IMR-90 (cell line): ENCODE results near the gene CCDC33. TPM values are rescaled to one million over a fixed set of nuclear protein-coding genes. Genes with fewer than 3 reads are reported as not detected.

Source experiments
- ATAC-seq: fragments of 200-7000 bp; cut with Tn5 transposase; 2 replicates; pipeline ENCODE4 v1.9.1; 2020; ENCODE audit warnings: low read depth, mild to moderate bottlenecking, moderate library complexity
- BruUV-seq: library from RNA; stranded (reverse); fragments of 400-500 nt; replicated peaks from 2 replicates; lab custom pipeline; 2021; lab: Mats Ljungman, UMichigan
- CTCF ChIA-PET: fragments of 300-600 bp; formaldehyde crosslinking; extraction: SDS; loops from one replicate; lab custom pipeline; 2021; ENCODE audit warnings: antibody characterized with exemption; lab: Yijun Ruan, JAX
- POLR2A ChIA-PET: fragments of 300-600 bp; sonication (Branson Sonifier 250); formaldehyde crosslinking; loops from one replicate; lab custom pipeline; 2022; ENCODE audit warnings: antibody characterized with exemption; ENCODE audit not compliant: unreplicated experiment; lab: Charles Lee
- DNase-seq: peaks from one replicate; pipeline ENCODE4 v3.0.0; 2013
- H2AFZ ChIP-seq: replicated peaks from 2 replicates; pipeline ENCODE3; 2013; ENCODE audit warnings: low read length, mild to moderate bottlenecking; ENCODE audit not compliant: poor library complexity
- H2AK5ac ChIP-seq: 2 replicates; pipeline ENCODE4 v1.6.1; 2013; ENCODE audit warnings: low read depth, low read length, inconsistent platforms
- H2AK9ac ChIP-seq: replicated peaks from 2 replicates; pipeline ENCODE3; 2013; ENCODE audit warnings: mild to moderate bottlenecking, low read depth, low read length, moderate library complexity; ENCODE audit not compliant: poor library complexity
- H2BK120ac ChIP-seq: 2 replicates; pipeline ENCODE4 v1.6.1; 2013; ENCODE audit warnings: low read depth, low read length, inconsistent platforms
- H2BK15ac ChIP-seq: 3 replicates; pipeline ENCODE4 v1.6.1; 2013; ENCODE audit warnings: low read depth, low read length, inconsistent platforms
- H2BK20ac ChIP-seq: 2 replicates; pipeline ENCODE4 v1.6.1; 2013; ENCODE audit warnings: low read depth, mild to moderate bottlenecking, inconsistent platforms, low read length, moderate library complexity
- H2BK5ac ChIP-seq: 2 replicates; pipeline ENCODE4 v1.6.1; 2013; ENCODE audit warnings: mild to moderate bottlenecking, low read depth, low read length, inconsistent platforms; ENCODE audit not compliant: poor library complexity, severe bottlenecking
- H3K14ac ChIP-seq: replicated peaks from 2 replicates; pipeline ENCODE4 v1.6.1; 2013; ENCODE audit warnings: low read depth, low read length, inconsistent platforms
- H3K18ac ChIP-seq: 2 replicates; pipeline ENCODE4 v1.6.1; 2013; ENCODE audit warnings: low read depth, low read length, control low read depth
- H3K23ac ChIP-seq: 2 replicates; pipeline ENCODE4 v1.6.1; 2013; ENCODE audit warnings: low read depth, low read length, inconsistent platforms
- H3K27ac ChIP-seq: 2 replicates; pipeline ENCODE4 v1.5.1; 2013; ENCODE audit warnings: mild to moderate bottlenecking, control low read depth, low read length; ENCODE audit not compliant: insufficient read depth
- H3K27me3 ChIP-seq: 2 replicates; pipeline ENCODE4 v1.6.1; 2013; ENCODE audit warnings: low read length; ENCODE audit not compliant: control insufficient read depth, insufficient read depth
- H3K36me3 ChIP-seq: 2 replicates; pipeline ENCODE4 v1.6.1; 2013; ENCODE audit warnings: low read length, mixed read lengths; ENCODE audit not compliant: control insufficient read depth, insufficient read depth
- H3K4ac ChIP-seq: 2 replicates; pipeline ENCODE4 v1.6.1; 2013; ENCODE audit warnings: low read depth, low read length, inconsistent platforms
- H3K4me1 ChIP-seq: 2 replicates; pipeline ENCODE4 v1.6.1; 2013; ENCODE audit warnings: low read length, mixed read lengths; ENCODE audit not compliant: control insufficient read depth, insufficient read depth
- H3K4me2 ChIP-seq: 2 replicates; pipeline ENCODE4 v1.6.1; 2013; ENCODE audit warnings: low read depth, mild to moderate bottlenecking, control low read depth, low read length, moderate library complexity
- H3K4me3 ChIP-seq: 2 replicates; pipeline ENCODE4 v1.5.1; 2013; ENCODE audit warnings: low read depth, mild to moderate bottlenecking, control low read depth, low read length, moderate library complexity; ENCODE audit not compliant: insufficient read depth
- H3K56ac ChIP-seq: 2 replicates; pipeline ENCODE4 v1.6.1; 2013; ENCODE audit warnings: low read length, inconsistent platforms; ENCODE audit not compliant: insufficient read depth; ENCODE audit errors: extremely low read depth
- H3K79me1 ChIP-seq, 2 experiments: 2 replicates each; pipeline ENCODE4 v1.6.1; 2013; ENCODE audit warnings: low read length in 2 of 2, inconsistent platforms in 1 of 2, low read depth in 1 of 2
- H3K9ac ChIP-seq: 2 replicates; pipeline ENCODE4 v1.6.1; 2013; ENCODE audit warnings: low read depth, low read length, control low read depth
- H3K9me1 ChIP-seq: 2 replicates; pipeline ENCODE4 v1.6.1; 2013; ENCODE audit warnings: low read length, inconsistent platforms; ENCODE audit not compliant: insufficient read depth
- H3K9me3 ChIP-seq: 2 replicates; pipeline ENCODE4 v1.6.1; 2013; ENCODE audit warnings: low read length; ENCODE audit not compliant: control insufficient read depth, insufficient read depth
- H4K20me1 ChIP-seq: 2 replicates; pipeline ENCODE4 v1.6.1; 2013; ENCODE audit warnings: low read length, inconsistent platforms; ENCODE audit not compliant: insufficient read depth
- H4K5ac ChIP-seq: 2 replicates; pipeline ENCODE4 v1.6.1; 2013; ENCODE audit warnings: mild to moderate bottlenecking, low read depth, low read length, control low read depth
- H4K8ac ChIP-seq, 2 experiments: 2 replicates each; pipeline ENCODE4 v1.6.1; 2013; ENCODE audit warnings: low read depth in 2 of 2, low read length in 2 of 2, control low read depth in 1 of 2, inconsistent platforms in 1 of 2
- H4K91ac ChIP-seq: 2 replicates; pipeline ENCODE4 v1.6.1; 2013; ENCODE audit warnings: low read depth, low read length, inconsistent platforms; ENCODE audit not compliant: insufficient read depth
- MAFK ChIP-seq: IDR thresholded peaks from 2 replicates; pipeline ENCODE4 v1.6.1; 2012; ENCODE audit warnings: low read depth, low read length, improper control_type of control experiment
- MAZ ChIP-seq: IDR thresholded peaks from 2 replicates; pipeline ENCODE4 v1.6.1; 2012; ENCODE audit warnings: low read depth, mild to moderate bottlenecking, low read length, improper control_type of control experiment, moderate library complexity, borderline replicate concordance
- POLR2A ChIP-seq: IDR thresholded peaks from 2 replicates; pipeline ENCODE4 v1.6.1; 2012; ENCODE audit warnings: mild to moderate bottlenecking, low read depth, low read length
- RAD21 ChIP-seq: IDR thresholded peaks from 2 replicates; pipeline ENCODE4 v1.6.1; 2012; ENCODE audit warnings: low read length, improper control_type of control experiment
- RFX5 ChIP-seq: IDR thresholded peaks from 2 replicates; pipeline ENCODE4 v1.8.0; 2012; ENCODE audit warnings: low read depth, mild to moderate bottlenecking, low read length, moderate library complexity
- WGBS, 2 experiments: methylation state at CpG; one replicate each; pipeline versions ENCODE4 v1.1.5 to v1.1.7; 2013; ENCODE audit warnings: missing lambda C conversion rate in 2 of 2; ENCODE audit not compliant: insufficient read length in 1 of 2; ENCODE audit errors: extremely low coverage in 2 of 2; 5-methylcytosine and 5-hydroxymethylcytosine counted together
- dilution Hi-C: fragments of 300-500 bp; cut with HindIII; formaldehyde crosslinking; loops from one replicate; pipeline ENCODE4 v1.14.3; 2018; ENCODE audit warnings: low sequenced_read_pairs; ENCODE audit not compliant: unreplicated experiment
- in situ Hi-C: fragments of 300-500 bp; cut with MboI; formaldehyde crosslinking; loops from 3 replicates; pipeline ENCODE4 v1.14.3; 2019; ENCODE audit warnings: low sequenced_read_pairs, inconsistent platforms, mixed read lengths
- intact Hi-C: fragments of 100-400 bp; cut with micrococcal nuclease; formaldehyde crosslinking; loops from 2 replicates; pipeline ENCODE4 v1.10.0; 2022
- polyA plus RNA-seq, 3 experiments: library from polyadenylated mRNA; depleted of rRNA; stranded (reverse); fragments of >200 nt; gene quantifications; 2 replicates each; pipeline ENCODE4 v1.2.3, GENCODE V29; 2012; ENCODE audit warnings: low replicate concordance in 1 of 3
- total RNA-seq: library from RNA; depleted of rRNA; stranded (reverse); fragments of >200 nt; gene quantifications from 2 replicates; pipeline ENCODE4 v1.2.3, GENCODE V29; 2012
- TF ChIP-seq, protein P1 (sequence below): fragments of 150-350 bp; IDR thresholded peaks from 2 replicates; pipeline ENCODE4 v1.6.1; 2017; ENCODE audit warnings: mild to moderate bottlenecking, antibody characterized with exemption, low read length, low read depth
- TF ChIP-seq, protein P2 (sequence below): fragments of 150-350 bp; IDR thresholded peaks from 2 replicates; pipeline ENCODE4 v1.6.1; 2016; ENCODE audit warnings: low read depth, mild to moderate bottlenecking, low read length, moderate library complexity, borderline replicate concordance

CCDC33 gene
- total and polyA plus RNA-seq, 2 of the 4 experiments (the other 2 are of a cell fraction), result not detected

DNA sequence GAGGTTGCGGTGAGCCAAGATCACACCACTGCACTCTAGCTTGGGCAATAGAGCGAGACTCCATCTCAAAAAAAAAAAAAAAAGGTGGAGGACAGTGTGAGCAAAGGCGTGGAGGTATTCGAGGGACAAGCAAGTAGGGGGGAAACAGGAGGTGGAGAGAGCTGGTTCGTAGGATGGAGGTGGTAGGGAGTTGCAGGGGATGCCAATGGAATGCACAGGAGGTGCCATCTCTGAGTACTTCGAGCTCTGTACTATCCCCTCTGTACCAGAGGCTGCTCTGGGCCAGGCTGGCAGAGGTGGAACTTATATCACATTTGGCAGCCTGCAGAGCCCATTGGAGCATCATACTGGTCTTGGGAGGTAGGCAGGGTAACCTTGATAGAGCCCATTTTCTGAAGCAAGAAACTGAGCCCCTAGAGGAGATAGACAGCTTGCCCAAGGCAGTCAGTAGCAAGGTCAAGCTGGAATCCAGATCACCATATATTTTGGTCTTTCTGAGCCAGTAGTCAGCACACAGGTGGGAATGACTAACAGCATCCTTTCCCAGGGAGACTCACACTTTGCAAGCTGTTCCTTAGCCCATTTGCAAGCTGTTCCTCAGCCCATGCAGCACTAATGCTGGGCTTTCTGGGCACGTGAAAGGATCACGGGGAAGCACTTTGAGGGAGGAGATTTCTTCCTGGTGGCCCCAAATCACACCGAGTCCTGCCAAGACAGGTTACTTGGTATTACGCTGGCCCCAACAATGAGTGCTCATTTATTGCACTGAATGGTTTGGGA, 9.2 kb upstream of the CCDC33 start:
- Histone ChIP-seq H3K9me3 (no peaks in the 10 kb centered on the region), H3K23ac (no peak overlapping the region), H3K36me3 (no peaks in the 10 kb centered on the region), H2BK120ac (no peak overlapping the region), H3K79me1 (no peaks in the 10 kb centered on the region), H3K4me2 (no peak overlapping the region), H2BK20ac (no peak overlapping the region), H3K4ac (no peak overlapping the region), H3K4me1 (no peaks in the 10 kb centered on the region), H3K27ac (no peak overlapping the region), H4K5ac (no peak overlapping the region), H3K9ac (no peak overlapping the region), H3K27me3 (peaks cover 66% of the 10 kb centered on the region), H3K14ac (no peak overlapping the region), H2BK15ac (no peak overlapping the region), H3K18ac (no peak overlapping the region), H3K9me1 (no peaks in the 10 kb centered on the region), H2AK9ac (no peak overlapping the region), H2AFZ (no peak overlapping the region), H2AK5ac (no peak overlapping the region), H4K20me1 (0 out of 2 replicates have a peak, but pooled peaks cover 3% of the 10 kb centered on the region), H3K4me3 (no peak overlapping the region), H4K91ac (no peak overlapping the region), H3K56ac (no peak overlapping the region), H2BK5ac (no peak overlapping the region), H4K8ac (no peak overlapping the region)
- dilution Hi-C loops (no loop called here), in situ Hi-C loops (no loop called here), intact Hi-C loops (no loop called here)
- TF ChIP-seq, protein P1, sequence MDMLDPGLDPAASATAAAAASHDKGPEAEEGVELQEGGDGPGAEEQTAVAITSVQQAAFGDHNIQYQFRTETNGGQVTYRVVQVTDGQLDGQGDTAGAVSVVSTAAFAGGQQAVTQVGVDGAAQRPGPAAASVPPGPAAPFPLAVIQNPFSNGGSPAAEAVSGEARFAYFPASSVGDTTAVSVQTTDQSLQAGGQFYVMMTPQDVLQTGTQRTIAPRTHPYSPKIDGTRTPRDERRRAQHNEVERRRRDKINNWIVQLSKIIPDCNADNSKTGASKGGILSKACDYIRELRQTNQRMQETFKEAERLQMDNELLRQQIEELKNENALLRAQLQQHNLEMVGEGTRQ, result no peak
- TF ChIP-seq MAZ (no peak), RFX5 (no peak), RAD21 (no peak), POLR2A (no peak), MAFK (no peak)
- TF ChIP-seq, protein P2, sequence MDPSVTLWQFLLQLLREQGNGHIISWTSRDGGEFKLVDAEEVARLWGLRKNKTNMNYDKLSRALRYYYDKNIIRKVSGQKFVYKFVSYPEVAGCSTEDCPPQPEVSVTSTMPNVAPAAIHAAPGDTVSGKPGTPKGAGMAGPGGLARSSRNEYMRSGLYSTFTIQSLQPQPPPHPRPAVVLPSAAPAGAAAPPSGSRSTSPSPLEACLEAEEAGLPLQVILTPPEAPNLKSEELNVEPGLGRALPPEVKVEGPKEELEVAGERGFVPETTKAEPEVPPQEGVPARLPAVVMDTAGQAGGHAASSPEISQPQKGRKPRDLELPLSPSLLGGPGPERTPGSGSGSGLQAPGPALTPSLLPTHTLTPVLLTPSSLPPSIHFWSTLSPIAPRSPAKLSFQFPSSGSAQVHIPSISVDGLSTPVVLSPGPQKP, result no peak
- WGBS, 2 experiments, result 81% methylated on average over 4 of the region's 10 CpGs; no CpG with 5 or more reads in 1 of the 2 experiments
- no peak for DNase-seq
- ATAC-seq, result no peak
- no TSS peak for BruUV-seq
- ChIA-PET POLR2A (no interaction called here), CTCF (interaction anchor here (1.7 kb wide), 1 partner anchor 10 kb away, joined by 3 read pairs; no protein-coding TSS in a partner anchor)
